GM13976 (cell line): ENCODE data around the gene KDM3B.

Experiments used
- DNase-seq: peaks from one replicate; pipeline ENCODE4 v3.0.0; 2012; ENCODE audit warnings: low spot score
- CTCF ChIP-seq: IDR thresholded peaks from 2 replicates; pipeline ENCODE4 v1.5.1; 2012; ENCODE audit warnings: borderline replicate concordance, mild to moderate bottlenecking; ENCODE audit not compliant: insufficient read depth; ENCODE audit errors: extremely low read depth, missing control alignments, control extremely low read depth
- in situ Hi-C: fragments of 300-500 bp; cut with MboI; formaldehyde crosslinking; loops from one replicate; pipeline ENCODE4 v1.12.0; 2022; ENCODE audit warnings: low sequenced_read_pairs, mixed read lengths, inconsistent platforms; ENCODE audit not compliant: unreplicated experiment

KDM3B gene

DNA sequence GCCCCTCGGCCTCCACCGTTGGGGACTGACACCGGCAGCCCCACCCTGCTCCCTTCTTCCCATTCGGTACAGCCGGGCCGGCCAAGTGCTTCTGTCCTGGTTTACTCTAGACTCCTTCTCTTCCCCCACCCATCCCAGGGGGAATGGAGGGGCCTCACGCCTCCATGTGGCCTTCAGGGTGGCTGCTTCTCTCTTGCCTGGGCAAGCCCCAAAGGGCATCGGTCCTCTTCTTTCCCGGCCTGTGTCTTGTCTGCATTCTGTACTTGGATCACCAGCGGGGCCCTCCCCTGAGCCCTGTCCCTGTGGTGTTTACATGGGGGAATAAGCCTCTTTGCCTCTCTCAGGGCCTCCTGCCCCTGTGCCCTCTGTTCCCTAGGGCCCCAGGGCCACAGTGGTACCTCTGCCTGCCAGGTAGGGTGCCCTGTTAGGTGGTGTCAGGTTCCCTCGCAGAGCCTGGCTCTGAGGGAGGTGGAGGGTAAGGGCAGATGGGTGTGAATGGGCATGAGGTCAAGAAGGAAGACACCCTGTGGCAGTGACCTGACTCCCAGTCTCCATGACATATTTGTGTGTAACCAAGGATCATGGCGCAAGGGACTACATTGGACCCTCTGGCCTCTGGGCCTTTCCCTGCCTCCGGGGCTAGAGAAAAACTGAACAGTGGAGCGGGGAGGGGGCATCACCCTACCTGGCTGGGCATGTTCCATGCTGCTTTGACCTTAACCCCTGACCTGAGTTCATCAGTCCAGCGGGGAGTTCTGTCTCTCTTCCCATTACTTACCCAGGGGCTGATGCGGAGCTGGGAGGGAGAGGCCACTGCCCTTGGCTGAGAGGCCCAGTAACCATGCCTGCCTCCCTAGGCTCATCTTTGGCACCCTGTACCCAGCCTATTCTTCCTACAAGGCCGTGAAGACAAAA, 87.9 kb downstream of the KDM3B start:
- in situ Hi-C loops: no loop called here
- no peak for TF ChIP-seq CTCF
- no peak for DNase-seq

DNA sequence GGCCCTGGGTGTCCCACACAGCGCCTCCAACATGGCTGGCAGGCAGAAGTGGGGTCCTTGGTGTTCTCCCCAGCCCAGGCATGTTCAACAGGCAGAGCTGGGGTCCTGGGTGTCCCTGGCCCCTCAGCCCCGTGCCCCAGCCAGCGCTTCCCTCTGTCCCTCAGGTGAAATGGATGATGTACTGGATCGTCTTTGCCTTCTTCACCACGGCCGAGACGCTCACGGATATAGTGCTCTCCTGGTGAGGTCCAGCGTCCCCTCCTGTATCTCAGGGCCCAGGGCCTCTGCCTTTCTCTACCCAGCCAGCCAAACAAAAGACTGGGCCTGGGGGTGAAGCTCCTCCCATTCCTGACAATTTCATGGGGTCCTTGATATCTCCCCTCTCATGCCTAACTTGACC, 88.7 kb downstream of the KDM3B start:
- in situ Hi-C loops: no loop called here
- no peak for DNase-seq
- no peak for TF ChIP-seq CTCF

- TF ChIP-seq CTCF: no peak
- DNase-seq: no peak
- in situ Hi-C loops: no loop called here
Observed at GRCh38 chr5:138444078-138444773, 91.7 kb downstream of the KDM3B start.

GRCh38 chr5:138444774-138445546, 92.5 kb downstream of the KDM3B start:
- in situ Hi-C loops: no loop called here
- no peak for DNase-seq
- TF ChIP-seq CTCF: no peak

DNA sequence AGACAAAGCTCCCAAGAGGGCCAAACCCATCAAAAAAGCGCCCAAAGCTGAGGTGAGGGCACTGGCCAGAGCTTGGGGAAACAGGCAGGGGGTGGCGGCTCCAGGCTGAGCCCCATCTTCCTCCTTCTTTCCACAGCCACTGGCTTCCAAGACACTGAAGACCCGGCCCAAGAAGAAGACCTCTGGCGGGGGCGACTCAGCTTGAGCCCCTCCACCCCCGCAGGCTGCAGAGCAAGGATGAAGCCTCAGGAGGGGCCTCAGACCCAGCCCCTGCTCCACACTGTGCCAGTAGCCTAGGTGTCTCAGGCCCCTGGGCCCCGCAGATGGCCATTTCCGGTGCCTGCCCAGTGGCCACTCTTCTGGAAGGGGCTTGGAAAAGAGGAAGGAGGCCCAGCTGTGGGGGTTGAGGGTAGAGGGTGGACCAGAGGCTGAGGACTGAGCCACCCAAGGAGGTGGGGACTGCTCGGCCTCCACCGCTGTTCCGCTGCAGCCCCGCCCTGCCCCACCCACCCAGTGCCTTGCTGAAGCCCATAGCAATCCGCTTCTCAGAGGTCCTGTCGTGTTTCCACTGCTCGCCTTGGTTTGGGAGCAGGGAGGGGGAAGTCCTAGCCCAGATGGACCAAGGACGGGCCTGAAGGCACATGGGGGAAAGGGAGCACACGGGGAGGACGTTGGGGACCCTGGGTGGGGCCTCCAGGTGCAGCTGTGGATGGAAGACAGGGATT, 93.2 kb downstream of the KDM3B start:
- in situ Hi-C loops: no loop called here
- no peak for TF ChIP-seq CTCF
- no peak for DNase-seq

DNA sequence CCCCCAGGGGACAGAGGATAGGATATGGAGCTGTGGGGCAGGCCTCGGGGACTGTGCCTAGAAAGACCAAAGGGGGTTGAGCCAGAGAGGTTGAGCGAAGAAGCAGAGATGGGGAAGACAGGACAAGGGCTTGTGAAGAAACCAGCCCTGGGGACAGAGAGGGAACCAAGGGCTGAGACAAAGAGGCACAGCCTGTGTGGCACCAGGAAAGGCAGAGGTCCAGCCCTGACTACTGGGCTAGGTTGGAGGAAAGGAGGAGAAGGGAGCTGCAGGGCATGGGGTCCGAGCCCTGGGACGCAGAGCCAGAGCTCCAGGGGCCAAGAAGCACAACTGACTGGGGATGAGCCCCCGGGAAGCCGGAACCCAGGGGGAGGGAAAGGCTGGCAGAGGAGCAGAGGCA, 95.6 kb downstream of the KDM3B start:
- no peak for TF ChIP-seq CTCF
- in situ Hi-C loops: no loop called here
- DNase-seq: no peak
